ENCODE results near the gene CENPC.

DNA sequence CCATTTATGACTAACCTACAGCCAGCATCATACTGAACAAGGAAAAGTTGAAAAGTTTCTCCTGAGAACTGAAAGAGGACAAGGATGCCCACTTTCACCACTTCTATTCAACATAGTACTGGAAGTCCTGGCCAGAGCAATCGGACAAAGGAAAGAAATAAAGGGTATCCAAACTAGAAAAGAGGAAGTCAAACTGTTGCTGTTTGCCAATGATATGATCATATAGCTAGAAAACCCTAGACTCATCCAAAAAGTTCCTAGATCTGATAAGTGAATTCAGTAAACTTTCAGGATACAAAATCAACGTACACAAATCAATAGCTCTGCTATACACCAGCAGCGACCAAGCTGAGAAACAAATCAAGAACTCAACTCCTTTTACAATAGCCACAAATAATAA, 64.5 kb downstream of the CENPC start:
- TF ChIP-seq POLR2A (IDR thresholded peaks at IDR 0.05; ENCODE audit: extremely low read depth, insufficient read length): no peak
- no peak for TF ChIP-seq CTCF (IDR thresholded peaks at IDR 0.05; ENCODE audit: low read depth, low read length)
- TF ChIP-seq, protein P1, sequence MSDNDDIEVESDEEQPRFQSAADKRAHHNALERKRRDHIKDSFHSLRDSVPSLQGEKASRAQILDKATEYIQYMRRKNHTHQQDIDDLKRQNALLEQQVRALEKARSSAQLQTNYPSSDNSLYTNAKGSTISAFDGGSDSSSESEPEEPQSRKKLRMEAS (IDR thresholded peaks at IDR 0.05; ENCODE audit: low read depth, low read length): no peak

Measured in NB4 (cell line).